ENCODE results near the gene LRP1-AS. TPM values are rescaled to one million over a fixed set of nuclear protein-coding genes. Genes with fewer than 3 reads are reported as not detected.

The LRP1-AS gene
- total and polyA plus RNA-seq, 10 of the 15 experiments (the other 5 are each of a cell fraction or from before 2014, with no cell fraction given): not detected

- TF ChIP-seq CHD4 (IDR thresholded peaks at IDR 0.05) (no peak), RCOR1 (conservative IDR thresholded peaks at IDR 0.05; ENCODE audit: low read depth, low read length) (no peak), CHD2 (IDR thresholded peaks at IDR 0.05; ENCODE audit: borderline replicate concordance, low read depth, low read length) (no peak)
- TF ChIP-seq, protein P1, sequence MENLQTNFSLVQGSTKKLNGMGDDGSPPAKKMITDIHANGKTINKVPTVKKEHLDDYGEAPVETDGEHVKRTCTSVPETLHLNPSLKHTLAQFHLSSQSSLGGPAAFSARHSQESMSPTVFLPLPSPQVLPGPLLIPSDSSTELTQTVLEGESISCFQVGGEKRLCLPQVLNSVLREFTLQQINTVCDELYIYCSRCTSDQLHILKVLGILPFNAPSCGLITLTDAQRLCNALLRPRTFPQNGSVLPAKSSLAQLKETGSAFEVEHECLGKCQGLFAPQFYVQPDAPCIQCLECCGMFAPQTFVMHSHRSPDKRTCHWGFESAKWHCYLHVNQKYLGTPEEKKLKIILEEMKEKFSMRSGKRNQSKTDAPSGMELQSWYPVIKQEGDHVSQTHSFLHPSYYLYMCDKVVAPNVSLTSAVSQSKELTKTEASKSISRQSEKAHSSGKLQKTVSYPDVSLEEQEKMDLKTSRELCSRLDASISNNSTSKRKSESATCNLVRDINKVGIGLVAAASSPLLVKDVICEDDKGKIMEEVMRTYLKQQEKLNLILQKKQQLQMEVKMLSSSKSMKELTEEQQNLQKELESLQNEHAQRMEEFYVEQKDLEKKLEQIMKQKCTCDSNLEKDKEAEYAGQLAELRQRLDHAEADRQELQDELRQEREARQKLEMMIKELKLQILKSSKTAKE (IDR thresholded peaks at IDR 0.05; ENCODE audit: low read depth, poor library complexity, severe bottlenecking): no peak
Measured at GRCh38 chr12:57131896-57132744, 15.3 kb downstream of the LRP1-AS start (continued).

GRCh38 chr12:57130941-57131340 is 16.5 kb downstream of the LRP1-AS start:
- H3K4me1 ChIP-seq (ENCODE audit: control insufficient read depth, insufficient read depth, low read length): peaks cover 9% of the 10 kb centered on the region; the same call in 1 of the 2 replicates
- H4K20me1 ChIP-seq (ENCODE audit: control insufficient read depth, insufficient read depth): no peaks in the 10 kb centered on the region
- in situ Hi-C loops (cut with MboI) (no loop called here), intact Hi-C loops (cut with micrococcal nuclease; ENCODE audit: unreplicated experiment) (no loop called here)
- ChIA-PET POLR2A (no interaction called here), CTCF (interaction anchor here (1.1 to 1.7 kb wide), 3 partner anchors 20 to 52 kb away, joined by 4 to 6 read pairs (median 5); partner anchors contain the start of gene STAT6), SMC1A (ENCODE audit: uncharacterized antibody, unreplicated experiment) (interaction anchor here (1.2 kb wide), 1 partner anchor 68 kb away, joined by 3 read pairs; no protein-coding TSS in a partner anchor), RAD21 (ENCODE audit: unreplicated experiment) (no interaction called here)
- BruUV-seq (replicated peaks): no TSS peak
- ATAC-seq (peak; percentile 63), DNase-seq (ENCODE audit: low read depth, low spot score) (no peak), FAIRE-seq (no peak)
- H3K27ac ChIP-seq (ENCODE audit: control insufficient read depth, insufficient read depth): no peak overlapping the region
- H3K9me3 ChIP-seq (replicated peaks; ENCODE audit: control insufficient read depth, insufficient read depth, low read length): no peaks in the 10 kb centered on the region
- no peaks in the 10 kb centered on the region for H3K79me2 ChIP-seq (ENCODE audit: control insufficient read depth, insufficient read depth, low read length)
- no peak overlapping the region for H3K4me3 ChIP-seq
- H3K4me2 ChIP-seq (ENCODE audit: control insufficient read depth, insufficient read depth): no peak overlapping the region
- no peak for TF ChIP-seq EZH2 (IDR thresholded peaks at IDR 0.05; ENCODE audit: borderline replicate concordance, control insufficient read depth, low read depth, low read length)
- H3K27me3 ChIP-seq (replicated peaks in 1 of 2; ENCODE audit: control insufficient read depth in 2 of 2, insufficient read depth in 2 of 2, low read length in 1 of 2): peaks cover 2 to 5% of the 10 kb centered on the region in 2 experiments
- no peak overlapping the region for H2AFZ ChIP-seq (ENCODE audit: control insufficient read depth, low read depth, low read length)
- H3K36me3 ChIP-seq (ENCODE audit: control insufficient read depth in 2 of 2, insufficient read depth in 2 of 2, low read length in 1 of 2): no peaks in the 10 kb centered on the region
- WGBS (ENCODE audit: insufficient coverage, insufficient replicate concordance, low lambda C conversion rate, missing lambda C conversion rate): 0% methylated on average over 2 of the region's 2 CpGs
- no peak overlapping the region for H3K9ac ChIP-seq (ENCODE audit: control insufficient read depth, insufficient read depth, low read length)

Measured in GM12878 (cell line).